ENCODE data around the gene HSPD1. TPM values are rescaled to one million over a fixed set of nuclear protein-coding genes. Genes with fewer than 3 reads are reported as not detected.

Gene HSPD1
- total and polyA plus RNA-seq, 4 experiments from 2014 or later: 111 to 132 (median 123) TPM

- Histone ChIP-seq H3K4me1 (ENCODE audit: insufficient read depth, low read length) (peaks cover 19% of the 10 kb centered on the region), H3K27ac (ENCODE audit: low read depth, low read length) (no peak overlapping the region), H3K36me3 (ENCODE audit: insufficient read depth, low read length) (peaks cover 35% of the 10 kb centered on the region), H3K4me3 (ENCODE audit: low read length in 2 of 2) (no peak overlapping the region), H3K27me3 (ENCODE audit: insufficient read depth, low read length) (no peaks in the 10 kb centered on the region), H3K9me3 (ENCODE audit: control insufficient read depth in 1 of 2, low read length in 2 of 2) (no peaks in the 10 kb centered on the region)
- Mint-ChIP-seq H3K27ac (no peak overlapping the region), H3K36me3 (peaks cover 22 to 50% of the 10 kb centered on the region in 2 donors), H3K27me3 (no peaks in the 10 kb centered on the region), H3K9me3 (no peaks in the 10 kb centered on the region), H3K4me1 (peaks cover 19 to 42% (median 30%) of the 10 kb centered on the region in 4 donors), H3K4me3 (no peak overlapping the region)
- POLR2A ChIA-PET (ENCODE audit: partially characterized antibody): interaction anchor here (1.5 kb wide), 1 partner anchor 26 kb away, joined by 4 read pairs; the partner anchor contains the start of gene SF3B1
- CTCF ChIA-PET (ENCODE audit: partially characterized antibody): no interaction called here
- intact Hi-C loops (cut with micrococcal nuclease): no loop called here
- DNase-seq: no peak
These were observed 39.0 kb downstream of the HSPD1 start for GRCh38 chr2:197460649-197461048.

- peaks cover 12% of the 10 kb centered on the region for H3K36me3 ChIP-seq (ENCODE audit: insufficient read depth, low read length)
- no peak overlapping the region for H3K4me3 ChIP-seq (ENCODE audit: low read length in 2 of 2)
- Mint-ChIP-seq H3K36me3 (peaks cover 8 to 38% of the 10 kb centered on the region in 2 donors), H3K4me1 (peaks cover 36 to 72% (median 54%) of the 10 kb centered on the region in 4 donors), H3K27me3 (peaks cover 2 to 3% of the 10 kb centered on the region in 2 donors), H3K9me3 (no peaks in the 10 kb centered on the region), H3K4me3 (peak overlapping the region; percentile 13 to 68 (median 48)), H3K27ac (peak overlapping the region in 5 of 7 donors; percentile 29 to 99 (median 52))
- CTCF ChIA-PET (ENCODE audit: partially characterized antibody): no interaction called here
- no peaks in the 10 kb centered on the region for H3K27me3 ChIP-seq (ENCODE audit: insufficient read depth, low read length)
- no peak overlapping the region for H3K27ac ChIP-seq (ENCODE audit: low read depth, low read length)
- no peaks in the 10 kb centered on the region for H3K9me3 ChIP-seq (ENCODE audit: control insufficient read depth in 1 of 2, low read length in 2 of 2)
- DNase-seq: no peak
- intact Hi-C loops (cut with micrococcal nuclease): no loop called here
- POLR2A ChIA-PET (ENCODE audit: partially characterized antibody): interaction anchor here (5.7 to 6.3 kb wide), 2 partner anchors 20 to 45 kb away, joined by 102 to 187 read pairs; partner anchors contain the start of genes HSPD1, HSPE1 and SF3B1
- peaks cover 42% of the 10 kb centered on the region for H3K4me1 ChIP-seq (ENCODE audit: insufficient read depth, low read length)
These were observed 44.2 kb downstream of the HSPD1 start for GRCh38 chr2:197455428-197455827.

GRCh38 chr2:197454923-197455322, 44.7 kb downstream of the HSPD1 start:
- peaks cover 10% of the 10 kb centered on the region for H3K36me3 ChIP-seq (ENCODE audit: insufficient read depth, low read length)
- DNase-seq: no peak
- H3K4me3 Mint-ChIP-seq: peak overlapping the region; percentile 96 to 100 (median 99)
- no peaks in the 10 kb centered on the region for H3K9me3 Mint-ChIP-seq
- peaks cover 2 to 3% of the 10 kb centered on the region in 2 donors for H3K27me3 Mint-ChIP-seq
- H3K27me3 ChIP-seq (ENCODE audit: insufficient read depth, low read length): no peaks in the 10 kb centered on the region
- peaks cover 36 to 71% (median 54%) of the 10 kb centered on the region in 4 donors for H3K4me1 Mint-ChIP-seq
- no peaks in the 10 kb centered on the region for H3K9me3 ChIP-seq (ENCODE audit: control insufficient read depth in 1 of 2, low read length in 2 of 2)
- H3K27ac Mint-ChIP-seq: peak overlapping the region in 6 of 7 donors; percentile 52 to 100 (median 100)
- peak overlapping the region; percentile 99 for H3K27ac ChIP-seq (ENCODE audit: low read depth, low read length)
- peaks cover 42% of the 10 kb centered on the region for H3K4me1 ChIP-seq (ENCODE audit: insufficient read depth, low read length)
- H3K4me3 ChIP-seq (ENCODE audit: low read length in 2 of 2): peak overlapping the region in 1 of 2 donors; percentile 87
- intact Hi-C loops (cut with micrococcal nuclease): loop anchor here (5.0 kb wide), 2 partner anchors 258 to 1798 kb away; partner anchors contain the start of gene SLC39A10
- peaks cover 6 to 36% of the 10 kb centered on the region in 2 donors for H3K36me3 Mint-ChIP-seq
- CTCF ChIA-PET (ENCODE audit: partially characterized antibody): no interaction called here
- POLR2A ChIA-PET (ENCODE audit: partially characterized antibody): interaction anchor here (5.7 to 6.3 kb wide), 2 partner anchors 20 to 45 kb away, joined by 102 to 187 read pairs; partner anchors contain the start of genes HSPD1, HSPE1 and SF3B1

GRCh38 chr2:197453914-197454398, 45.7 kb downstream of the HSPD1 start:
- no peak for DNase-seq
- Mint-ChIP-seq H3K4me3 (peak overlapping the region; percentile 96 to 100 (median 99)), H3K9me3 (no peaks in the 10 kb centered on the region), H3K36me3 (peaks cover 3 to 28% of the 10 kb centered on the region in 2 donors), H3K27ac (peak overlapping the region; percentile 99 to 100 (median 100)), H3K27me3 (peaks cover 2 to 3% of the 10 kb centered on the region in 2 donors), H3K4me1 (peaks cover 28 to 66% (median 46%) of the 10 kb centered on the region in 4 donors)
- H3K9me3 ChIP-seq (ENCODE audit: control insufficient read depth in 1 of 2, low read length in 2 of 2): no peaks in the 10 kb centered on the region
- POLR2A ChIA-PET (ENCODE audit: partially characterized antibody): interaction anchor here (0.9 to 6.3 kb wide), 7 partner anchors 19 to 251 kb away, joined by 3 to 187 read pairs (median 16); partner anchors contain the start of genes HSPD1, HSPE1, MARS2 and MOB4
- no peaks in the 10 kb centered on the region for H3K36me3 ChIP-seq (ENCODE audit: insufficient read depth, low read length)
- intact Hi-C loops (cut with micrococcal nuclease): loop anchor here (1.0 to 5.0 kb wide), 8 partner anchors 19 to 1797 kb away; partner anchors contain the start of genes ANKRD44, HSPE1, MARS2 and SF3B1
- H3K4me3 ChIP-seq (ENCODE audit: low read length in 2 of 2): peak overlapping the region; percentile 83 to 87
- CTCF ChIA-PET (ENCODE audit: partially characterized antibody): interaction anchor here (1.3 to 2.9 kb wide), 2 partner anchors 16 to 19 kb away, joined by 11 to 22 read pairs; partner anchors contain the start of gene SF3B1
- H3K27ac ChIP-seq (ENCODE audit: low read depth, low read length): peak overlapping the region; percentile 99
- H3K4me1 ChIP-seq (ENCODE audit: insufficient read depth, low read length): peaks cover 41% of the 10 kb centered on the region
- no peaks in the 10 kb centered on the region for H3K27me3 ChIP-seq (ENCODE audit: insufficient read depth, low read length)

- Mint-ChIP-seq H3K27ac (peak within 1 kb of the TSS; percentile 99 to 100 (median 100)), H3K4me3 (peak within 1 kb of the TSS; percentile 96 to 100 (median 99)), H3K36me3 (peaks cover 2 to 25% of the 10 kb centered on the region in 2 donors), H3K4me1 (peaks cover 28 to 65% (median 41%) of the 10 kb centered on the region in 4 donors), H3K27me3 (peaks cover 2 to 3% of the 10 kb centered on the region in 2 donors), H3K9me3 (no peaks in the 10 kb centered on the region)
- Histone ChIP-seq H3K27me3 (ENCODE audit: insufficient read depth, low read length) (no peaks in the 10 kb centered on the region), H3K4me1 (ENCODE audit: insufficient read depth, low read length) (peaks cover 36% of the 10 kb centered on the region), H3K4me3 (ENCODE audit: low read length in 2 of 2) (peak within 1 kb of the TSS; percentile 87 to 88), H3K36me3 (ENCODE audit: insufficient read depth, low read length) (no peaks in the 10 kb centered on the region), H3K27ac (ENCODE audit: low read depth, low read length) (peak within 1 kb of the TSS; percentile 99), H3K9me3 (ENCODE audit: control insufficient read depth in 1 of 2, low read length in 2 of 2) (no peaks in the 10 kb centered on the region)
- DNase-seq: peak; percentile 97 to 99 (median 99)
- ChIA-PET CTCF (ENCODE audit: partially characterized antibody) (interaction anchor here (0.8 to 2.9 kb wide), 5 partner anchors 15 to 253 kb away, joined by 3 to 22 read pairs (median 4); partner anchors contain the start of genes HSPD1, HSPE1 and SF3B1), POLR2A (ENCODE audit: partially characterized antibody) (interaction anchor here (0.7 to 6.3 kb wide), 20 partner anchors 9 to 814 kb away, joined by 3 to 187 read pairs (median 4); partner anchors contain the start of genes CCDC150, GTF3C3, HSPD1 and HSPE1)
- intact Hi-C loops (cut with micrococcal nuclease): loop anchor here (1.0 to 5.0 kb wide), 8 partner anchors 18 to 1796 kb away; partner anchors contain the start of genes ANKRD44, HSPE1, MARS2 and SF3B1
These were observed 46.3 kb downstream of the HSPD1 start, which contains the start of gene COQ10B for GRCh38 chr2:197453123-197453913. Gene COQ10B (plus strand): TSS chr2:197453552. CDS start chr2:197453561, 9 bp downstream.

- Histone ChIP-seq H3K4me1 (ENCODE audit: insufficient read depth, low read length) (peaks cover 34% of the 10 kb centered on the region), H3K27me3 (ENCODE audit: insufficient read depth, low read length) (no peaks in the 10 kb centered on the region), H3K9me3 (ENCODE audit: control insufficient read depth in 1 of 2, low read length in 2 of 2) (no peaks in the 10 kb centered on the region), H3K27ac (ENCODE audit: low read depth, low read length) (peak overlapping the region; percentile 99), H3K36me3 (ENCODE audit: insufficient read depth, low read length) (no peaks in the 10 kb centered on the region), H3K4me3 (ENCODE audit: low read length in 2 of 2) (peak overlapping the region; percentile 87 to 88)
- ChIA-PET POLR2A (ENCODE audit: partially characterized antibody) (interaction anchor here (0.7 to 6.3 kb wide), 18 partner anchors 8 to 814 kb away, joined by 3 to 187 read pairs (median 4); partner anchors contain the start of genes CCDC150, GTF3C3, HSPD1 and HSPE1), CTCF (ENCODE audit: partially characterized antibody) (interaction anchor here (0.8 to 2.9 kb wide), 6 partner anchors 13 to 254 kb away, joined by 3 to 22 read pairs (median 4); partner anchors contain the start of genes HSPD1, HSPE1 and SF3B1)
- H3K4me3 Mint-ChIP-seq: peak overlapping the region; percentile 96 to 100 (median 99)
- intact Hi-C loops (cut with micrococcal nuclease): loop anchor here (1.0 to 5.0 kb wide), 8 partner anchors 17 to 1795 kb away; partner anchors contain the start of genes ANKRD44, HSPE1, MARS2 and SF3B1
- H3K9me3 Mint-ChIP-seq: no peaks in the 10 kb centered on the region
- H3K4me1 Mint-ChIP-seq: peaks cover 26 to 59% (median 38%) of the 10 kb centered on the region in 4 donors
- peaks cover 0 to 21% of the 10 kb centered on the region in 2 donors for H3K36me3 Mint-ChIP-seq
- DNase-seq: no peak
- H3K27me3 Mint-ChIP-seq: peaks cover 2 to 3% of the 10 kb centered on the region in 2 donors
- peak overlapping the region; percentile 99 to 100 (median 100) for H3K27ac Mint-ChIP-seq
These were observed 46.9 kb downstream of the HSPD1 start for GRCh38 chr2:197452754-197453122.

All from CD4-positive, alpha-beta memory T cell (primary cell).